Stimulated activated CD8-positive, alpha-beta memory T cell treated with anti-CD3 and anti-CD28 coated beads, Interleukin-4, amount 100 ng/mL, for 1 hour (primary cell): ENCODE measurements around the gene GAL3ST3.
"Not testable (repeated sequence)": the region's sequence is repeated elsewhere in the genome, so short reads cannot be mapped to it uniquely, and the experiment has no call there.

ENCODE experiments used
- DNase-seq, 2 donors: peaks; one replicate each; pipeline ENCODE4 v3.0.0-alpha.2; 2020; ENCODE audit warnings: low read depth in 2 of 2, low spot score in 1 of 2

GAL3ST3 gene

DNA sequence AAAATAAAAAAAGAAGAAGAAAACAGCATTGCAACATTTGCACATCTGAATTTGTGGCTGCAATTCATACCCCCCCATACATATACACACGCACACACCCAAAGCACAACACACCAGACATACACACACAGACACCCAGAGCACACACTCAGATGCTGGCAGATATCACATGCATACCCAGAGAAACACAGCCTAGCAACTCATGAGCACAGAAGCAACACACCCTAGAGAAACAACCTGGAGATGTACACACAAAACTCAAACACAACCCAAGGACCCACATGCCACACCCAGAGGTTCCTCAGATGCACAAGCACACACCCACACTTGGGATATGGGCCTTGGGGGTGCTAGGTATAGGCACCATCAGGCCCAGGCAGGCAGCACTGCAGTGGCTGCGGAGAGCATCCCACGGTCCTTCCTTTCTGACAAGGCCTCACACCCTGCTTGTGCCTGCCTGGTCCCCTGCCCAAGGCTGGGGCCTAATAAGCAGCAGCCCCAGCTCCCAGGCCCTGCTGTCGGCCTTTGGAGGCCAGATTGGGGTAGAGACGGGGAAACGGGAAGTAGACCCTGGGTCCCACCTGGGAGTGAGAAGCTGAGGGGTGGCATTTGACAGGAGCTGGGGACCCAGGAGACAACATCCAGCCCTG is 34.0 kb downstream of the GAL3ST3 start:
- no peak for DNase-seq

DNA sequence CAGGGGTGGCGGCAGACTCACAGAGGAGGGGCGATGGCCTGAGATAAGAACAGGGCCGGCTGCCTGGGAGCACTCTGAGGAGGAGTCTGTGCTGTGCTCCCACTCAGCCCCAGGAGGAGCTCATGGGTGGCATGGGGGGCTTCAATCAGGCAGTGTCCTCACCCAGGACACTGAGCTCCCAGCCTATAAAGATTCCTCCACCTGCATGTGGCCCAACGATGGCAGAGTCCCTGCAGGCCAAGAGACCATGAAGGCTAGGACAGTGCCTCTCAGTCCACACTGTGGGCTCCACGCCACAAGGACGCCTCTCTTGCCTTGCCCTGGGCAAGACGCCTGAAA is 35.2 kb downstream of the GAL3ST3 start:
- no peak for DNase-seq

DNA sequence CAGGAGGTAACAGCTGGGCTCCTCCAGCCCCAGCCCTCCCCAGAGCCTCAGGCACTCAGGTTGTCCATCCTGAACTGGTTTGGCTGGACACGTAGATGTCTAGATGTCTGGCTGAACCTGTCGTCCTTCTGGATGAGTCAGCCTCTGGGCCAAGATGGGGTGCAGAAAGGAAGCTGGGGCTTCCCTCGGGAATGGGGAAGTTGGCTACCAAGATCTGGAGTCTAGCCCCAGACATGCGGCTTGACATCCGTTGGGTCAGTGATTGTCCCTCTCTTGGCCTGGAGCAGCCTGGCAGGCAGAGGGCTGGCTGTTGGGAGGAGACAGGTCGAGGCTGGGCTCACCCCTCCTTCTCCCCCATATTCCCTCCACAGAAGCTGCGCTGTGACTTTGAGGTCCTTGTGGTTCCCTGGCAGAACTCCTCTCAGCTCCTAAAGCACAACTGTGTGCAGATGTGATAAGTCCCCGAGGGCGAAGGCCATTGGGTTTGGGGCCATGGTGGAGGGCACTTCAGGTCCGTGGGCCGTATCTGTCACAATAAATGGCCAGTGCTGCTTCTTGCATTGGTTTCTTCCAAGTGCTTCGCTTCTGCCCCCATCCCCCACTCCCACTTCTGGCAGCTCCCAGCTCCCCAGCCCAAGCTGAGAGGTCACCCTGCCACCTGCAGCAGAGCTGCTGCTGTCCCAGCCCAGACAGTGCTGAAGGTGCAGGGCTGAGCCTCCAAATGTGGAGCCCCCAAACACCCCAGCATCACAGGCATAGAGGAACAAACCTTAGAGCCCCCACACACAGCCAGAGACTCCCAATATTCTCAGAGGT is 35.8 kb downstream of the GAL3ST3 start:
- DNase-seq: no peak

DNA sequence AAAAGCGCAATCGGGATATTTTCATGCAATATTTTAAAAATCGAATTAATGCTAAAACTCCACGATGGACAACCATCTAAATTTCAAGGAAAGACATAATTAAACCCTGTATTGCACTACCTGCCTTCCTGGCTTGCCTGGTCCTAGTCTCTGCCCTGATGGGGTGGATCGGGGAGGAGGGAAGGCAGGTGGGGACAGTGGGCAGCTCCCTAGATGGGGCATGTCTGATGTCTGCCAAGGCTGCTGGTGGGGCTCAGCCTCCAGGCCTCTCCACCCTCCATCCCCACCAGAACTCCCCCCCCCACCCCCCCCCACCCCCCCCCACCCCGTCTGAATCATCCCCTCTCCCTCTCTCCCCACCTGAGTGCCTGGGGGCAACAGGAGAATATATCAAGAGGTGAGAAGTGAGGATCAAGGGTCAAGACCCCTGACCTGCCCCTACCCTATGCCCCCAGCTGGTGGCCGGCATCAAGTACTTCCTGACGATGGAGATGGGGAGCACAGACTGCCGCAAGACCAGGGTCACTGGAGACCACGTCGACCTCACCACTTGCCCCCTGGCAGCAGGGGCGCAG is 36.5 kb downstream of the GAL3ST3 start:
- no peak for DNase-seq

DNA sequence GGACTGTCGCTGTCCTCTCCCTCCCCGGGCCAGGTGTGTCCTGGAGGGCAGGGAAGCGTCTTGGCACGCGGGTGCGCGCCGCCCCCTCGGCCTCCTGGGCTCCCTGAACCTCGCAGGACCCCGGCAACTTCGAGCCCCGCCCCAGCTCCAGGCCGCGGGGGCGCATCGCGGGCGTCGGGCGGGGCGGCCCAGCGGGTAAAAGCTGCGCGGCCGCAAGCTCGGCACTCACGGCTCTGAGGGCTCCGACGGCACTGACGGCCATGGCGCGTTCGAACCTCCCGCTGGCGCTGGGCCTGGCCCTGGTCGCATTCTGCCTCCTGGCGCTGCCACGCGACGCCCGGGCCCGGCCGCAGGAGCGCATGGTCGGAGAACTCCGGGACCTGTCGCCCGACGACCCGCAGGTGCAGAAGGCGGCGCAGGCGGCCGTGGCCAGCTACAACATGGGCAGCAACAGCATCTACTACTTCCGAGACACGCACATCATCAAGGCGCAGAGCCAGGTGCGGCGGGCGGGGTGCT is 37.1 kb downstream of the GAL3ST3 start, which contains the start of gene CST6:
CST6 (plus strand) TSS at position 224 of the 519 bp plus-strand sequence; CDS start at position 261, 37 bp downstream.
- no peak for DNase-seq

DNA sequence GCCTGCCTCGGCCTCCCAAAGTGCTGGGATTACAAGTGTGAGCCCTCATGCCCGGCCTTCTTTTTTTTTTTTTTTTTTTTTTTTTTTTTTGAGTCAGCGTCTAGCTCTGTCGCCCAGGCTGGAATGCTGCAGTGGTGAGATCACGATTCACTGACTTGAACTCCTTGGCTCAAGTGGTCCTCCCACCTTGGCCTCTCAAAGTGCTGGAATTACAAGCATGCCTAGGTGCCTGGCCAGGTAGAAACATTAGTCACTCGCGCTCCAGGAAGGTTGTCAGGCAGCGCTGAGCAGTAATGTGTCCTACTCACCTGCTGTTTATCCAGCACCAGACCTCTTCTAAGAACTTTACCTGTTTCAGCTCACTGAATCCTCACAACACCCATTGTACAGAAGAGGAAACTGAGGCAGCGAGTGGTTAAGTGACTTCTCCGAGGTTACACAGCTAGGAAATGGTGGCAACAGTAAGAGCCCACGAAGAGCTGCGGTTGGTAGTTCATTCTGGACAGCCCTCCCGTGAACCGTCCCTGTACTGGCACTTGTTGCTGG is 37.6 kb downstream of the GAL3ST3 start:
- DNase-seq: no peak

DNA sequence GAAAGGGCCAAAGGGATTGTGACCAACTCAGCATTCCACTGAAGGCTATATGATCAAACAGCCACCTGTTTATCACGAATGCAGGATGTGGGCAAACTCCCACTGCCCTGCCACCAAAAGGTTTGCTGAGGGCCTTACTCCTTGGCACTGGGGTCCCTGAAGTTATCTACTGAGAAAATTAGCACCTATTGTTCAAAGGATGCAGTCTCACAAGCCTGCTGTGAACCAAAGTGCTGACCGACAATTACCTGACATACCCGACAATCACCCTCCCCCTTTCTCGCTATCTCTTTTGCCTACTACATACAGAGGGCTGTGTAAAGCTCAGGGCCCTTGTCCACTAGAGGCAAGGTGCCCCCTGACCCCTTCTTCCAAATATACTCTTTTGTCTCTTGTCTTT is 38.9 kb downstream of the GAL3ST3 start:
- DNase-seq: not testable (repeated sequence)

DNA sequence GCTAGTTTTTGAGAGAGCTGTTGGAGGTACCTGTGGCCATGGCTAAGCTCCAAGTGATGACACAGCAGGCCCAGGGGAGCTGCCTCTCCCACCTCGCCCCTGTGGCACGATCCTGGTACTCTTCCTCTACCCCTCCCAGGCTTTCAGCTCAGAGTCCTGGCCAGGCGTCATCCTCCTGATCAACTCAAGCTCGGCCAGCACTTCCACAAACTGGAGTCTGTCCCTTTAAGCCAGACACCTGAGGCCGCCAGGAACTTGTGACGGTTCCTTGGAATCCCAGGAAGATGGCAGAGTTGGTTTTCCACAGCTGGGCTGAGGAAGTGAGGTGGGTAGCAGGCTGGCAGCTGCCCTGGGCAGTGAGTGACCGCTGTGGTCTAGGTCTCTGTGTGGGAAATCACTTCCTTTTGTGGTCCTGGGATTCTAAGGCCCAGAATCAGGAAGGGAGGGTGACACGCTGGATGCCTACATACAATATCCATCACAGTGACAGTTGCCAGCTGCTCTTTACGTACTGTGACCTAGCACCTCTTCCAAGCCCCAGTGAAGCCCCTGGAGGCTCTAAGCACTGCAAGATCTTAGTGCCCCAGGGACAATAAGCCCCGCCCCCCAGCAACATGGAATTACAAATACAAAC is 40.4 kb downstream of the GAL3ST3 start:
- no peak for DNase-seq

DNA sequence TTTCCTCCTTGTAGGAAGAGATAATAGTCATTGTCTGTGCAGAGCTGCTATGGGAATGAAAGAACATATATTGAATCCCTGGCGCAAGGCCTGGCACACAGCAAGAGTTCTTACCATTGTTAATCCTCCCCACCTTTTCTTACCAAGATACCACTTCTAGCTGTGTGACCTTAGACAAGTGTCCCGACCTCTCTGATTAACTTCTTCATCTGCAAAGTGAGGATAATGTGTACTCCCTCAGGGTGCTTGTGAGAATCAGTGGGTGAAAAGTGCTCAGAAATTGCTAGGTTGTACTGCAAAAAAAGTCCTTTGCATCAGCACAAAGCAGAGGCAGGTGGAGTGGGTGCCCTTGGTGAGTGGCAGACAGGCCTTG is 40.9 kb downstream of the GAL3ST3 start:
- no peak for DNase-seq

DNA sequence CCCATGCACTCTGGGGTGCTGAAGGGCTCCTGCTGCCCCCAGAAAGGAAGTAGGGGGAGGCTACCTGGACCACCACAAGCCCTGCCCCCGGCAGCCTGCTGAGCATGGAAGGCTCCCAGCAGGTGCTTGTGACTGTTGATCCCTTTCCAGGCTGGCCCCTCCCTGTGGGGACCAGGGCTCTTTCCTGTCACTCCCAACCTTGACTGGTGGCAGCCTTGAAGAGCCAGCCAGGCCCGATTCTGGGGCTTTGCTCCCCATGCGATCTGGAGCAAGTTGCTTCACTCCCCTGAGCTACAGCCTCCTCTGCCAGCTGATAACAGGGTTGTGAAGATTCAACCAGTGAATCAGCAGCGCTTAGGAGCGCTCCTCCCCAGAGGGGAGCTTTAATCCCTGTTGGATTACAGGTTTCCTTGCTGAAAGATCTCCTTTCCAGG is 41.7 kb downstream of the GAL3ST3 start:
- no peak for DNase-seq

DNA sequence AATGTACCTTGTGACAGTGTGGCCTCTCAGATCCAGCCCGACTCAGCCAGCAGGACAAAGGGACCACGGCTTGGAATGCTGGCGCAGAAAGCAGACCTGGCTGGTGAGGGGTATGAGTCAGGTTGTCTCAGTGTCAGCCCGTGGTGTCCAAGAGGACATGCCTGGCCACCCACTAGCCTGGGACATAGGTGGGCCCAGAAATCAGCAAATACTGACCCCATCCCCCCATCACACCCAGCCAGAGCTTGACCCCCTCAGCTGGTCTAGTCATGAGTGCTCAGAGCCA is 42.1 kb downstream of the GAL3ST3 start:
- no peak for DNase-seq

DNA sequence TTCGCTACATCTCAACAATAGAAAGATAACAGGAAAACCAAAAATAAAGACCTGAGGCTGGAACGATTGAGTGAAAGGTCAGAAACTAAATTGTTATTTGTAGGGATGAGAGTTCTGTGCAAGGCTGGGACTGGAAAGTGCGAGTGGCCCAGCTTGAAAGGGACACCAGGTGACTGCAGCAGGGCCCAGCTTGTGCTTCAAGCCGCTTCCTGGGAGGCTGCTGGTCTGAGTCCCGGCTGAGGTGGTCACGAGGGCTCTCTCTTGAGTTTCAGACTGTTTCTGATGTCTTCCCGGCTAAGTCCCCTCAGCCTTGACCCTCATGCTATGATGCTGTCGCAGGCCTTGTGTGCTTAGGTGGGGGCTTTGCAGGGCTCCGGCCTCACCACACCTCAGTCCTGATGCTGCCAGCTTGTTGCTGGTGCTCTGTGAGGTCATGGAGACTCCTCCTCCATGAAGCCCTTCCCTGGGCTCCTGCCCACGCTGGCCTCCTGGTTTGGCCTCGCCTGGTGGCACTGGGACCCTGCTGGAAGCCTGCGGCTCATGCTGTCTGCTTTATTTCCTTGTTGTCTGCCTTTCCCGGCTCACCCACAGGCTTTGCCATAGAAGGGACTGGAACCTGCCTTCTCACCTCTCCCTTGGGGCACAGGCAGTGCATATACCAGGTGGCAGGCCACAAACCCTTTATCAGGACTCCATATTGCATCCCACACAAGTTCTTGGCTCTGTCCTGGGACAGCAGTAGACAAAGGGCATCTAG is 42.6 kb downstream of the GAL3ST3 start:
- DNase-seq: no peak

DNA sequence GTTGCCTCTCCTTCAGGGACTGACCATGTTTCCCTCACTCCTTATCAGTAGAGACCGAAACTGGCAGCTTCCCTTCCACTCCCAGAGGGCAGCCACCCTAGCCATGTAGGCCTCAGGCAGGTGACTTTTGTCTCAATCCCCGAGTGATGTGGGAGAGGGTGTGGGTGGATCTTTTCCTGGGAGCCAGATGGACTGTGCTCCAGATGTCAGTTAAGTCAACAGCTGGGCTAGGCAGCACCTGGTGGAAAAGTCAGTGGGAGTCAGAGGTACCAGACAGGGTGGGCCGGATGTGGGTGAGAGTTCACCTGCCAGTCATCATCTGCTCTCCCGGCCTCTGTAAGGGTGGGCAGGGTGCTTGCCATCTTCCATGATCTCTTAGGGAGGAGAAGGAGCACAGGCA is 44.8 kb downstream of the GAL3ST3 start:
- no peak for DNase-seq

DNA sequence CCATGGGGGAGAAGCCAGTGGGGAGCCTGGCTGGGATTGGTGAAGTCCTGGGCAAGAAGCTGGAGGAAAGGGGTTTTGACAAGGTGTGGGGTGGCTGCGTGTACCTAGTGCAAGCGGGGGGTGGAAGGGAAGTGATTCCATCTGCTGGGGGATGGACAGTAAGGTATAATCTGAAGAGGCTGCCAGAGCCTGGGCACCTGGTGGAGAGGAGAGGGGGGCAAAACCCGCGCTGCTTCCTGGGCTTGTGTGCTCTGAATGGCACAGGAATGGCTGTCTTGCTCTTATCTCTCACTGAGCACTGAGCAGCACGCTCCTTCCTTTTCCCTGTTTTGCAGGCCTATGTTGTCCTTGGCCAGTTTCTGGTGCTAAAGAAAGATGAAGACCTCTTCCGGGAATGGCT is 45.7 kb downstream of the GAL3ST3 start:
- no peak for DNase-seq

DNA sequence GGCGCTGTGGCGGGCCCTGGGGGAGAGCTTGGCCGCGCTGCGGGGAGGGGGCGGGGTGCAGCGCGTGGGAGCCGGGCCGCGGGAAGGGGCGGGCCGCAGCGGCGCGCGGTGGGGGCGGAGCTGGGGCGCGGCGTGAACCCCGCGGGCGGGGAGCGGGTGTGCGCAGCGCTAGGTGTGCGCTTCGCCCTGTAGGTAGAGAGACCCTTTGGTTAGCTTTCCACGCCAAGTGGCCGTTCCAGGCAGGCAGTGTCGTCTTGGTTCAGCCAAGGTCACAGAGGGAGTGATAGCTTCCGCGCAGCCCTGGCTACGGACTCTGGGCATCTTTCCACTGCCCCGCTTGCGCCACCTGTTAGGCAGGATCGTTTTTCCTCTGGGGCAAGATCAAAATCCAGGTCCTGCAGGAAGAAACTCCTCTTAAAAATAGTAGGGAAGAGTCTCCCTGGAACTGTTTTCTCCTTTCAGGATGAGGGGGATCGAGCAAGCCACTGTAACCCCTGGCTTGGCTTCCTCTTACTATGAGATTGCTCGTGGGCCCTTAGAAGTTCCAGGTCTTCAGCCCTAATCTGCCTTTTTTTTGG is 46.2 kb downstream of the GAL3ST3 start:
- peak in 1 of 2 donors; percentile 42 for DNase-seq

DNA sequence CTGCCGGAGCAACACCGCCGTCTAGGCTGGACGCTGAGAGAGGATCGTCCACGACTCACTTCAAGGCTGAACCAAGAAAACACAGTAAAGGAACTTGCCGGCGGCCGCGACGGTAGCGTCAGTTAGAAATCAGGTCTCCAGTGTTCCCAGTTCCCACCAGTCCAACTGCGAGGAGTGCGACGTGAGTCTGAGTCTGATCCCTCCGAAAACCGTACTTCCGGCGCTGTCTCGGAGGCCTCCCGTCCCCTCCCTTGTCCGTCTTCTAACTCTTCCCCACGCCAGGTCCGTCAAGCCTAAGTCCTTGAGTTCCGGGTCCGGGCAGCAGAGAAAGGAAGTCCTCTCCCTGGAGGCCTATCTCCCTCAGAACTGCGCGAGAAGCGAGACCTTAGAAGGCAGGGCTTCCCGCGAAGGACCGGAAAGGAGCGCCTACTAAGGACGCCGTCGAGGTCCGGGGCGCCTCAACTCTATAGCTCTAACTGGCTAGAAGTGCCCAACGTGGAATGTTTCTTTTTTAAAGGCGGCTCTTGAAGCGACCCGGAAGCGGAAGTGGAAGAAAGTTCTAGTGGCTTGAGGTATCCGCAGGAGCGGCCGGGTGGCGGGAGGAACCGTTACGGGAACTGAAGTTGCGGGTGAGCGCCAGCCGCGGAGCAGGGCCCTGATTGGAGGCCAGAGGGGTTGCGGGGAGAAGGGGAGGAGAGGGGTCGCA is 46.9 kb downstream of the GAL3ST3 start, which contains the start of the genes BANF1 and EIF1AD:
BANF1 (plus strand) TSS at position 562 of the 706 bp plus-strand sequence. CDS start 748 bp downstream, outside the sequence.
EIF1AD (minus strand) TSS at position 216 of the 706 bp plus-strand sequence. CDS start 1,768 bp downstream, outside the sequence.
- DNase-seq: peak; percentile 78 to 83

DNA sequence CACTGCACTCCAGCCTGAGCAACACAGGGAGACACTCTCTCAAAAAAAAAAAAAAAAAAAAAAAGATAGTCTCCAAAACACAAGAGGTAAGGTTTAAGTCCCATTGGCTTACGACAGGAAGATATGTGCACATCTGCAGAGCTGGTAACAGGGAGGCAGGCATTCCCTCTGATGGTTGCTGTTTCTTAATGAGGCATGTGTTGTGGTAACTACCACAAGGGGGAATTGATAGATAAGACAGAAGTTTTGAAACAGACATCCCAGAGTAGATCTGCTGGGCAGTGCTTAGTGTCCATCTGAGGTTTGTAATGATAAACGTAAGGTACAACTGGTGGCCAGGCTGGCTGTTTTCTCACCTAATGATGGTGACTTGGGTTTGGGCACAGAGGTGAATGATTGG is 51.7 kb downstream of the GAL3ST3 start:
- DNase-seq: no peak

DNA sequence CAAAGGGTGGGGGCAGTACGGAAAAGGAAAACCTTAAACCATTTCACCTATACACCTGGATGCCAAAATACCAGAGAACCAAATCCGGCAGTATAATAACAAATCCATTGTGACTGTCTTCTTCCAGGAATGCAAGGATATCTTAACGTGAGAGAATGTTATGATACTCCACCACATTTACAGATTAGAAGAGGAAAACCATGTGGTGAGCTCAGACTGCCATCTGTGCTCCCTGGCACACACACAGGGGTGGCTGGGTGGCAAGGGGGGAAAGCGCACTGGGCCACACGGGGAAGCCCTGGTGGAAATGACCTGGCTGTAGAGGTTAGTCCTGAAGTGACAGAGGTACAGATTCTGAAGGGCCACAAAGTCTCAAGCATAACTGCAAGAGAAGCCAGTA is 56.9 kb downstream of the GAL3ST3 start:
- DNase-seq: no peak
